Epithelial cell of esophagus (primary cell): Measurements from ENCODE around the gene MEN1.

Experiments used
- DNase-seq: peaks from one replicate; pipeline ENCODE4 v3.0.0; 2010; ENCODE audit warnings: low read depth
- H3K4me3 ChIP-seq: 2 replicates; pipeline ENCODE4 v1.5.1; 2011; ENCODE audit warnings: mild to moderate bottlenecking, low read length, control low read depth
- CTCF ChIP-seq: IDR thresholded peaks from 2 replicates; pipeline ENCODE4 v1.5.1; 2011; ENCODE audit warnings: low read depth, mild to moderate bottlenecking, low read length, control low read depth, inconsistent platforms; ENCODE audit not compliant: insufficient read depth; ENCODE audit errors: missing control alignments

The MEN1 gene

GRCh38 chr11:64793271-64794160, 16.8 kb downstream of the MEN1 start:
- no peak for TF ChIP-seq CTCF
- no peak for DNase-seq

GRCh38 chr11:64792482-64792881, 17.9 kb downstream of the MEN1 start:
- DNase-seq = no peak
- TF ChIP-seq CTCF = no peak
- no peak overlapping the region for H3K4me3 ChIP-seq

More at GRCh38 chr11:64793271-64794160, 16.8 kb downstream of the MEN1 start:
- no peak overlapping the region for H3K4me3 ChIP-seq

DNA sequence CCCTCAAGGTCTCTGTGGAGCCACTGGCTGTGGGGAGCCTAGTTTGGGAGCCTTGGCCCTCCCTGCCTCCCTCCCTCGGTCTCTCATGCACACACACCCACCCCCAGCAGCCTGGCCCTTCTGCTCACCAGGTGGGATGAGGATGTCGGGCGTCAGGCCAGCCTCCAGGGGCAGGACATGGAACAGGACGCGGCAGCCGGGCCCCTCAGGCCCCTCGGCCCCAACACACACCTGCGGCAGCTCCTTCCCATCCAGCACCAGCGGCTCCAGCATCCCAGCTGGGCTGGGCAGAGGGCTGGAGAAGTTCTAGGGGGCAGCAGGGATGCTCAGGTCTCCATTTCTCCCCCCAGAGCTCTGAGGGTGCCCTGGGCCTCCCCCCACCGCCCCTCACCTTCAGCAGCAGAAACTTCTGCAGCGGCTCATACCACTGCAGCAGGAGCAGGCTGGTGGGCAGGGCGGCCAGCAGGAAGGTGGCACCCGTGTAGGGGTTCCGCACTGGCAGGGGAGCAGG, 18.5 kb downstream of the MEN1 start:
- DNase-seq = no peak
- TF ChIP-seq CTCF = no peak
- no peak overlapping the region for H3K4me3 ChIP-seq

DNA sequence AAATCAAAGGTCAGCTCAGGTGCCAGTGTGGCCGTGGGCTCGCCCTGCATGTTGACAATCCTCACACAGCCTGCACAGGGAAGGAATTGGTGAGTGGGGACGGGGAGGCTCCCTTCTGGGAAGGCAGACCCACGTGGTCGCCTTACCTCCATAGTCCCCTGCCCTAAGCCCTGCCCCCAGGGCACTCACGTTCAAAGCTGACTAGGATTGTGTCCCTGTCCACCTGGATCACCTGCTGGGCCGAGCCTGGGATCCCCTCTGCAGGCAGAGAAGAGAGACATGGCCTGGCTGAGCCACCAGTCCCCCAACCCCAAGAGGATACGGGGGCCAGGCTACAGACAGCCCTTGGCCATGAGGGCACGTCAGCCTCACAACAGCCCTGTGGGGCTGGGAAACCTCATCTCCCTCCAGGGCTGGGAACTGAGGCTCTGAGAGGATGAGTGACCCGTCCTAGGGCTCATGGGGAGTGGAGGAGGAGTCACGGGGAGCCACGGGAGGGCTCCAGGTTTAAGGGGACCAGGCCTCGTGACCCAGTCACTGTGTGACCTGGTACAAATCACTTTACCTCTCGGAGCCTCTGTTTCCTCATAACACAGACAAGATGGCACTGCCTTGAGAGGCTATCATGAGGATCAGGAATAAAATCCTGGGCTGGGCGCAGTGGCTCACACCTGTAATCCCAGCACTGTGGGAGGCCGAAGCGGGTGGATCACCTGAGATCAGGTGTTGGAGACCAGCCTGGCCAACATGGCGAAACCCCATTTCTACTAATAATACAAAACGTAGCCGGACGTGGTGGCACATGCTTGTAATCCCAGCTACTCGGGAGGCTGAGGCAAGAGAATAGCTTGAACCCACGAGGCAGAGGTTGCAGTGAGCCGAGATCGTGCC, 19.9 kb downstream of the MEN1 start:
- no peak overlapping the region for H3K4me3 ChIP-seq
- no peak for DNase-seq
- no peak for TF ChIP-seq CTCF

DNA sequence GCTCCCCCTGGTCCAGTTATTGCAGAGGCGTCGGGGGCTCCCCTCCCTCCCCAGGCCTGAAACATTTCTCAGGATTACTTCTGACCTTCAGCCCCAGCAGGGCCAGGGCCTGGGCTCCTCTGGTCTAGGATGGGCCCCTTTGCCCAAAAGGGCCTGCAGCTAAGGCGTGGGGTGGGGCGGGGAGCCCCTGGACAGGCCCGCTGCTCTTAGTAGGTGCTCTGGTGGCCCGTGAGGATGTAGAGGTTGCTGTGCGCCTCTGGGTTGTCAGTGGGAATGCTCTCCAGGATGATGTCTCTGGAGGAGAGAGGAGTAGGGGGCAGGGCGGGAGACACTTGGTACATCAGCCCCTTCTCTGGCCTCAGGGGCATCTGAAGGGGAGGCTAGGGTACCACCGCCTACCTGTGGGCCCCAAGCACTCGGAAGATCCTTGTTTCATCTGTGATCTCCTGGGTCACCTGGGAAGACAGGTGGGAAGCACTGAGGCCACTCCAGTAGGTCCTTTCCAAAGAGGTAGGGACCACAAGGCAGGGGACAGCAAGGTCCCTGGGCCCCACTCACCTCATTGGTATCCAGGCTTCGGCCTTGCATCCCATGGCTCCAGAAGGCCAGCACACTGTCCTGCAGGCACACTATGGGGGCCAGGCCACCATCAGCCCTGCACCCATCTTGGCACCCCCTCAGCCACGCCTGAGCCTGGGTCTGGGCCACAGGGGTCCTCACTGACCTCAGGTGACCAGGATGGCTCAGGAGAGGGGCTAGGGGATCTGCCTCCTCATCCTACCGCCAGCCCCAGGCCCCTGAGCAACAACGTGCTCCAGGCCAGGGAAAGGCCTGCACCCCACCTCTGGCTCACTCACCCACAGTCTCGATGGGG, 20.8 kb downstream of the MEN1 start:
- TF ChIP-seq CTCF = no peak
- DNase-seq = no peak
- H3K4me3 ChIP-seq = no peak overlapping the region

GRCh38 chr11:64788321-64789215, 21.8 kb downstream of the MEN1 start:
- no peak for TF ChIP-seq CTCF
- H3K4me3 ChIP-seq = no peak overlapping the region
- no peak for DNase-seq
